ENCODE data around the gene CEP104. TPM values are rescaled to one million over a fixed set of nuclear protein-coding genes. Genes with fewer than 3 reads are reported as not detected.

CEP104 gene
- total RNA-seq, 1 experiment from 2014 or later: 34.3 TPM

GRCh38 chr1:3883194-3883925 is 26.3 kb upstream of the CEP104 start:
- Mint-ChIP-seq H3K36me3 (ENCODE audit: insufficient read depth, unreplicated experiment) (peaks cover 19% of the 10 kb centered on the region), H3K4me1 (ENCODE audit: low read depth, unreplicated experiment) (no peaks in the 10 kb centered on the region), H3K27ac (ENCODE audit: unreplicated experiment) (no peak overlapping the region), H3K27me3 (ENCODE audit: unreplicated experiment) (no peaks in the 10 kb centered on the region), H3K4me3 (ENCODE audit: low read depth, unreplicated experiment) (no peak overlapping the region), H3K9me3 (ENCODE audit: low read depth, unreplicated experiment) (no peaks in the 10 kb centered on the region)
- TF ChIP-seq CTCF (IDR thresholded peaks at IDR 0.05; ENCODE audit: unreplicated experiment): no peak
- CTCF ChIA-PET: no interaction called here
- no TSS peak for BruUV-seq (replicated peaks)
- intact Hi-C loops (cut with micrococcal nuclease; ENCODE audit: unreplicated experiment): no loop called here
- DNase-seq: no peak

- no peak for TF ChIP-seq CTCF (IDR thresholded peaks at IDR 0.05; ENCODE audit: unreplicated experiment)
- intact Hi-C loops (cut with micrococcal nuclease; ENCODE audit: unreplicated experiment): no loop called here
- Mint-ChIP-seq H3K36me3 (ENCODE audit: insufficient read depth, unreplicated experiment) (peaks cover 11% of the 10 kb centered on the region), H3K27me3 (ENCODE audit: unreplicated experiment) (no peaks in the 10 kb centered on the region), H3K4me3 (ENCODE audit: low read depth, unreplicated experiment) (no peak overlapping the region), H3K27ac (ENCODE audit: unreplicated experiment) (no peak overlapping the region), H3K4me1 (ENCODE audit: low read depth, unreplicated experiment) (no peaks in the 10 kb centered on the region), H3K9me3 (ENCODE audit: low read depth, unreplicated experiment) (no peaks in the 10 kb centered on the region)
- no peak for DNase-seq
- CTCF ChIA-PET: no interaction called here
- no TSS peak for BruUV-seq (replicated peaks)
These were observed 24.1 kb upstream of the CEP104 start for GRCh38 chr1:3881193-3881480.

GRCh38 chr1:3880429-3881192 is 23.6 kb upstream of the CEP104 start:
- BruUV-seq (replicated peaks): no TSS peak
- Mint-ChIP-seq H3K9me3 (ENCODE audit: low read depth, unreplicated experiment) (no peaks in the 10 kb centered on the region), H3K27me3 (ENCODE audit: unreplicated experiment) (no peaks in the 10 kb centered on the region), H3K4me3 (ENCODE audit: low read depth, unreplicated experiment) (no peak overlapping the region), H3K36me3 (ENCODE audit: insufficient read depth, unreplicated experiment) (peaks cover 11% of the 10 kb centered on the region), H3K27ac (ENCODE audit: unreplicated experiment) (no peak overlapping the region), H3K4me1 (ENCODE audit: low read depth, unreplicated experiment) (no peaks in the 10 kb centered on the region)
- DNase-seq: no peak
- intact Hi-C loops (cut with micrococcal nuclease; ENCODE audit: unreplicated experiment): no loop called here
- no peak for TF ChIP-seq CTCF (IDR thresholded peaks at IDR 0.05; ENCODE audit: unreplicated experiment)
- CTCF ChIA-PET: interaction anchor here (1.2 kb wide), 1 partner anchor 16 kb away, joined by 3 read pairs; no protein-coding TSS in a partner anchor

GRCh38 chr1:3879787-3880428 is 22.9 kb upstream of the CEP104 start:
- CTCF ChIA-PET: interaction anchor here (1.2 kb wide), 1 partner anchor 16 kb away, joined by 3 read pairs; no protein-coding TSS in a partner anchor
- Mint-ChIP-seq H3K27ac (ENCODE audit: unreplicated experiment) (no peak overlapping the region), H3K4me3 (ENCODE audit: low read depth, unreplicated experiment) (no peak overlapping the region), H3K9me3 (ENCODE audit: low read depth, unreplicated experiment) (no peaks in the 10 kb centered on the region), H3K4me1 (ENCODE audit: low read depth, unreplicated experiment) (no peaks in the 10 kb centered on the region), H3K27me3 (ENCODE audit: unreplicated experiment) (no peaks in the 10 kb centered on the region), H3K36me3 (ENCODE audit: insufficient read depth, unreplicated experiment) (peaks cover 11% of the 10 kb centered on the region)
- BruUV-seq (replicated peaks): no TSS peak
- no peak for DNase-seq
- intact Hi-C loops (cut with micrococcal nuclease; ENCODE audit: unreplicated experiment): no loop called here
- TF ChIP-seq CTCF (IDR thresholded peaks at IDR 0.05; ENCODE audit: unreplicated experiment): no peak
